H1 (cell line): ENCODE results near the gene ATP6V1B1.

Experiments used
- CTCF ChIP-seq, 3 experiments: IDR thresholded peaks; 1 replicate in 2 of 3; 2 replicates in 1 of 3; pipeline versions ENCODE4 v1.5.1 to v1.6.1; 2011; ENCODE audit warnings: low read length in 3 of 3, mild to moderate bottlenecking in 3 of 3, inconsistent platforms in 2 of 3, low read depth in 1 of 3, moderate library complexity in 1 of 3; ENCODE audit not compliant: insufficient read depth in 1 of 3; ENCODE audit errors: control extremely low read depth in 1 of 3
- EZH2 ChIP-seq: fragments of 200-600 bp; sonication (generic); IDR thresholded peaks from 2 replicates; pipeline ENCODE4 v1.7.1; 2012; ENCODE audit warnings: low read depth, mild to moderate bottlenecking, moderate library complexity, low read length, inconsistent platforms; ENCODE audit not compliant: severe bottlenecking
- POLR2A ChIP-seq, 2 experiments: IDR thresholded peaks; 1 replicate in 1 of 2; 2 replicates in 1 of 2; pipeline ENCODE4 v1.6.1; 2011; ENCODE audit warnings: low read depth in 2 of 2, low read length in 2 of 2, mild to moderate bottlenecking in 2 of 2; ENCODE audit errors: control extremely low read depth in 1 of 2
- POLR2AphosphoS5 ChIP-seq: IDR thresholded peaks from 2 replicates; pipeline ENCODE4 v1.6.1; 2011; ENCODE audit warnings: low read depth, low read length
- RAD21 ChIP-seq, 2 experiments: IDR thresholded peaks in 1 of 2; conservative IDR thresholded peaks in 1 of 2; 2 replicates each; pipeline ENCODE4 v1.6.1; 2011; ENCODE audit warnings: low read depth in 2 of 2, low read length in 2 of 2, improper control_type of control experiment in 1 of 2, inconsistent platforms in 1 of 2, mild to moderate bottlenecking in 1 of 2, moderate library complexity in 1 of 2
- TAF1 ChIP-seq: IDR thresholded peaks from 2 replicates; pipeline ENCODE4 v1.6.1; 2011; ENCODE audit warnings: mild to moderate bottlenecking, low read depth, low read length
- TEAD4 ChIP-seq: IDR thresholded peaks from 2 replicates; pipeline ENCODE4 v1.6.1; 2012; ENCODE audit warnings: low read depth, low read length, inconsistent platforms, mixed read lengths

GRCh38 chr2:70923378-70924015 is 12.2 kb upstream of the ATP6V1B1 start:
- TF ChIP-seq RAD21 (IDR thresholded peaks at IDR 0.05 in 1 of 2, conservative IDR thresholded peaks at IDR 0.05 in 1 of 2; ENCODE audit: low read depth in 2 of 2, low read length in 2 of 2) (peak; percentile 23 to 53), POLR2A (IDR thresholded peaks at IDR 0.05; ENCODE audit: control extremely low read depth in 1 of 2, low read depth in 2 of 2, low read length in 2 of 2) (no peak), EZH2 (no peak), POLR2AphosphoS5 (no peak), TAF1 (no peak), CTCF (IDR thresholded peaks at IDR 0.05; ENCODE audit: control extremely low read depth in 1 of 3, insufficient read depth in 1 of 3, low read depth in 1 of 3, low read length in 3 of 3) (peak; percentile 57 to 75 (median 67)), TEAD4 (no peak)
